Left ventricle myocardium inferior (tissue), 1 donor: ENCODE data around the gene CWC27. TPM values are rescaled to one million over a fixed set of nuclear protein-coding genes. Genes with fewer than 3 reads are reported as not detected.

Experiments used
- DNase-seq: peaks from one replicate; pipeline ENCODE4 v3.0.0-alpha.2; 2020
- H3K27ac ChIP-seq: fragments of 200-600 bp; replicated peaks from 2 replicates; pipeline ENCODE4 v1.8.0; 2021
- H3K27me3 ChIP-seq: fragments of 200-600 bp; 2 replicates; pipeline ENCODE4 v1.8.0; 2021; ENCODE audit warnings: low read depth
- H3K36me3 ChIP-seq: fragments of 200-600 bp; 2 replicates; pipeline ENCODE4 v1.8.0; 2021
- H3K4me1 ChIP-seq: fragments of 200-600 bp; 2 replicates; pipeline ENCODE4 v1.8.0; 2021
- H3K4me3 ChIP-seq: fragments of 200-600 bp; 2 replicates; pipeline ENCODE4 v1.8.0; 2021; ENCODE audit warnings: mild to moderate bottlenecking, moderate library complexity
- H3K9me3 ChIP-seq: fragments of 200-600 bp; replicated peaks from 2 replicates; pipeline ENCODE4 v1.8.0; 2021
- CTCF ChIP-seq: fragments of 200-600 bp; IDR thresholded peaks from 2 replicates; pipeline ENCODE4 v1.8.0; 2021; ENCODE audit warnings: antibody characterized with exemption, mild to moderate bottlenecking, borderline replicate concordance
- intact Hi-C: fragments of 100-400 bp; cut with micrococcal nuclease; formaldehyde crosslinking; loops from one replicate; pipeline ENCODE4 v1.11.0; 2022
- total RNA-seq: library from RNA; stranded (reverse); fragmentation: NEBNext Ultra II Directional; extraction: Animal tissue kit (Norgen Biotek cat#: 25700); gene quantifications from one replicate; pipeline ENCODE4 v1.2.1, GENCODE V29; 2021
- donor health status: DM: no; HTN: yes; CAD: no; lungs with severe emphysema.

The CWC27 gene
- total RNA-seq, 1 donor from 2014 or later, result 26.7 TPM

GRCh38 chr5:64963278-64963677, 194.5 kb downstream of the CWC27 start:
- TF ChIP-seq CTCF, result no peak
- H3K4me3 ChIP-seq, result no peak overlapping the region
- peaks cover 20% of the 10 kb centered on the region for H3K9me3 ChIP-seq
- no peaks in the 10 kb centered on the region for H3K4me1 ChIP-seq
- intact Hi-C loops, result loop anchor here (5.0 to 10.0 kb wide), 2 partner anchors 132 to 519 kb away; partner anchors contain the start of gene ADAMTS6
- no peak for DNase-seq
- H3K27ac ChIP-seq, result no peak overlapping the region
- peaks cover 12% of the 10 kb centered on the region for H3K36me3 ChIP-seq
- no peaks in the 10 kb centered on the region for H3K27me3 ChIP-seq

DNA sequence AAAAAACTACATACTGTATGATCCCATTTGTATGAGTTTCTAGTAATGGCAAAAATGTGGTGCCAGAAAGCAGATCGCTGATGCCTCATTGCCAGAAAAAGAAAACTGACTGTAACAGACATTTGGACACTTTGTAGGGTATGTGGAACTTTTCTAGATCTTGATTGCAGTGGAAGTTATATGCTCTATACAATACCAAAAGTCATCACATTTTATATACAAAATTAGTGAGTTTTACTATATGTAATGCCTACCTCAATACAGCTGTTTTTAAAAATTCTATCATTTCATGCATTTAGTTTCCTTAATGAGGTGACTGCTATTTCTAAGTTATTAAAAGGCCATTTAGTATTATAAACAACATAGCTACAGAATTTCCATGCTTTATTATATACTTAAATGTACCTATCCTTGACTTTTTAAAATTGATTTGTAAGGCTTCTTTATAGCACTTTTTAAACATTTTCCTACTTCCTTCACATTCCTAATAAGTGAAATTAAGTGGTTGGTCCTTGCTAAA, 199.9 kb downstream of the CWC27 start:
- no peak for DNase-seq
- Histone ChIP-seq H3K4me3 (no peak overlapping the region), H3K27me3 (no peaks in the 10 kb centered on the region), H3K9me3 (peaks cover 6% of the 10 kb centered on the region), H3K4me1 (peaks cover 8% of the 10 kb centered on the region), H3K27ac (no peak overlapping the region), H3K36me3 (peaks cover 9% of the 10 kb centered on the region)
- TF ChIP-seq CTCF, result no peak
- intact Hi-C loops, result loop anchor here (10.0 kb wide), 1 partner anchor 126 kb away; no protein-coding TSS in a partner anchor

DNA sequence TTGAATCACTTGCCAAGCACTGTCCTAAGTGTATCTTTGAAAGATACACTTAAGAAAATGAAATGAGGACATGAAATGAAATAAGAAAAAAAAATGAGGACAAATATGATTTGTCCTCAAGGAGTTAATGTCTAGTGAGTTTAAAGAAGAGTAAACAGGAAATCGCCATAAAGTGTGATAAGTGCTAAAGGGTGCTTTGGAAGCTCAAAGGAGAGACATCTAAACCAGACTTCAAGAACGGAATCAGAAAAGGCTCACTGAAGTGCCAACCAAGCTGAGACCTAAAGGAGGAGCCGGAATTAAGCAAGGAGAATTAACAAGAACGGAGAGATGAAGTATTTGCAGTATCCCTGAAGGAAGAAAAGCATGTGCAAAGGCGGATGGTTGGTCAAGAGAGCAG, 200.8 kb downstream of the CWC27 start:
- Histone ChIP-seq H3K36me3 (peaks cover 8% of the 10 kb centered on the region), H3K4me1 (peaks cover 8% of the 10 kb centered on the region), H3K27me3 (no peaks in the 10 kb centered on the region), H3K4me3 (no peak overlapping the region), H3K9me3 (no peaks in the 10 kb centered on the region), H3K27ac (no peak overlapping the region)
- intact Hi-C loops, result loop anchor here (10.0 kb wide), 1 partner anchor 125 kb away; no protein-coding TSS in a partner anchor
- DNase-seq, result no peak
- TF ChIP-seq CTCF, result no peak

DNA sequence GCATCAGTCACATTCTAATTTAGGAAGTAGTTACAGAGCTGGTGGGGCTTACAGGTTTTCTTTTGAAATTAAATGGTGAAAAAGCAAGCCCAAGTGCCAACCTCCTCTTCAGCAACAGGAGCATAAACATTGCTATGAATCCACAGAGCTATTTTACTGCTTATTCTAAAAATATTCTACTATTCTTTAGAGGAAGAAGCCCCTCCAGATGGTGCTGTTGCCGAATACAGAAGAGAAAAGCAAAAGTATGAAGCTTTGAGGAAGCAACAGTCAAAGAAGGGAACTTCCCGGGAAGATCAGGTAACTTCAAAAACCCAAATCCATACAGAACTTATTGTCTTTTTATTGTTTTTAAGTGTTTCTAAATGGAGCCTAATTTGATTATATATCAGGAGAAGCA, 202.8 kb downstream of the CWC27 start:
- Histone ChIP-seq H3K27me3 (no peaks in the 10 kb centered on the region), H3K4me3 (no peak overlapping the region), H3K4me1 (peaks cover 8% of the 10 kb centered on the region), H3K27ac (no peak overlapping the region), H3K36me3 (peaks cover 19% of the 10 kb centered on the region), H3K9me3 (no peaks in the 10 kb centered on the region)
- peak; percentile 34 for TF ChIP-seq CTCF
- intact Hi-C loops, result no loop called here
- no peak for DNase-seq

- intact Hi-C loops, result no loop called here
- Histone ChIP-seq H3K9me3 (no peaks in the 10 kb centered on the region), H3K4me3 (no peak overlapping the region), H3K36me3 (peaks cover 19% of the 10 kb centered on the region), H3K27ac (no peak overlapping the region), H3K4me1 (peaks cover 8% of the 10 kb centered on the region), H3K27me3 (no peaks in the 10 kb centered on the region)
- no peak for TF ChIP-seq CTCF
- DNase-seq, result no peak
Observed at GRCh38 chr5:64971990-64972389, 203.3 kb downstream of the CWC27 start.

- Histone ChIP-seq H3K36me3 (peaks cover 19% of the 10 kb centered on the region), H3K4me3 (no peak overlapping the region), H3K4me1 (peaks cover 8% of the 10 kb centered on the region), H3K27me3 (no peaks in the 10 kb centered on the region), H3K27ac (no peak overlapping the region), H3K9me3 (no peaks in the 10 kb centered on the region)
- no peak for TF ChIP-seq CTCF
- DNase-seq, result no peak
- intact Hi-C loops, result no loop called here
Observed at GRCh38 chr5:64972591-64972990, 203.9 kb downstream of the CWC27 start.
